Measurements from ENCODE around the gene ACR. TPM values are rescaled to one million over a fixed set of nuclear protein-coding genes. Genes with fewer than 3 reads are reported as not detected.

ACR gene
- total RNA-seq, 2 donors from 2014 or later: not detected

- intact Hi-C loops (cut with DNase I): no loop called here
- WGBS, 2 donors: 71 to 77% methylated on average over 6 of the region's 6 CpGs
- DNase-seq (no peak), ATAC-seq (no peak)
- no peaks in the 10 kb centered on the region for H3K9me3 ChIP-seq
- TF ChIP-seq POLR2A (IDR thresholded peaks at IDR 0.05) (no peak), CTCF (IDR thresholded peaks at IDR 0.05) (no peak)
- H3K4me3 ChIP-seq: no peak overlapping the region
- no peak overlapping the region for H3K27ac ChIP-seq
- no peaks in the 10 kb centered on the region for H3K36me3 ChIP-seq (replicated peaks in 1 of 2; ENCODE audit: insufficient read depth in 1 of 2, low read depth in 2 of 2)
- peaks cover 10% of the 10 kb centered on the region for H3K4me1 ChIP-seq
- H3K27me3 ChIP-seq: no peaks in the 10 kb centered on the region
Observed at GRCh38 chr22:50710221-50710620, 27.8 kb upstream of the ACR start.

GRCh38 chr22:50710886-50711285, 27.1 kb upstream of the ACR start:
- 87 to 89% methylated on average over 38 of the region's 38 CpGs for WGBS, 2 donors
- intact Hi-C loops (cut with DNase I): no loop called here
- no peaks in the 10 kb centered on the region for H3K36me3 ChIP-seq (replicated peaks in 1 of 2; ENCODE audit: insufficient read depth in 1 of 2, low read depth in 2 of 2)
- H3K4me3 ChIP-seq: no peak overlapping the region
- peaks cover 10% of the 10 kb centered on the region for H3K4me1 ChIP-seq
- TF ChIP-seq POLR2A (IDR thresholded peaks at IDR 0.05) (no peak), CTCF (IDR thresholded peaks at IDR 0.05) (no peak)
- H3K27me3 ChIP-seq: no peaks in the 10 kb centered on the region
- H3K27ac ChIP-seq: no peak overlapping the region
- ATAC-seq (no peak), DNase-seq (no peak)
- no peaks in the 10 kb centered on the region for H3K9me3 ChIP-seq

GRCh38 chr22:50711446-50712340, 26.3 kb upstream of the ACR start:
- no peaks in the 10 kb centered on the region for H3K36me3 ChIP-seq (replicated peaks in 1 of 2; ENCODE audit: insufficient read depth in 1 of 2, low read depth in 2 of 2)
- no peak for ATAC-seq
- intact Hi-C loops (cut with DNase I): no loop called here
- no peak overlapping the region for H3K27ac ChIP-seq
- 66 to 87% methylated on average over 5 to 15 of the region's 16 CpGs for WGBS, 2 donors
- peaks cover 10% of the 10 kb centered on the region for H3K4me1 ChIP-seq
- no peaks in the 10 kb centered on the region for H3K27me3 ChIP-seq
- no peaks in the 10 kb centered on the region for H3K9me3 ChIP-seq
- no peak overlapping the region for H3K4me3 ChIP-seq
- DNase-seq: no peak
- TF ChIP-seq POLR2A (IDR thresholded peaks at IDR 0.05) (no peak), CTCF (IDR thresholded peaks at IDR 0.05) (no peak)

GRCh38 chr22:50712341-50713007, 25.5 kb upstream of the ACR start:
- H3K27ac ChIP-seq: peak overlapping the region in 2 of 4 donors; percentile 18 to 65
- H3K36me3 ChIP-seq (replicated peaks in 1 of 2; ENCODE audit: insufficient read depth in 1 of 2, low read depth in 2 of 2): no peaks in the 10 kb centered on the region
- intact Hi-C loops (cut with DNase I): no loop called here
- TF ChIP-seq POLR2A (IDR thresholded peaks at IDR 0.05) (no peak), CTCF (IDR thresholded peaks at IDR 0.05) (no peak)
- DNase-seq: no peak
- 77 to 84% methylated on average over 8 to 9 of the region's 9 CpGs for WGBS, 2 donors
- H3K4me1 ChIP-seq: peaks cover 10% of the 10 kb centered on the region
- ATAC-seq: no peak
- H3K27me3 ChIP-seq: no peaks in the 10 kb centered on the region
- no peaks in the 10 kb centered on the region for H3K9me3 ChIP-seq
- no peak overlapping the region for H3K4me3 ChIP-seq

Measured in body of pancreas (tissue), 4 donors.